Parathyroid adenoma (tissue), 2 donors: Measurements from ENCODE around the gene ABHD17B.
"Not testable (repeated sequence)": the region's sequence is repeated elsewhere in the genome, so short reads cannot be mapped to it uniquely, and the experiment has no call there.

Experiments
- H2AFZ ChIP-seq: fragments of 300-600 bp; sonication (generic); one replicate; pipeline ENCODE4 v1.7.0; 2017; ENCODE audit warnings: antibody characterized with exemption, mild to moderate bottlenecking
- H3K27ac ChIP-seq: fragments of 300-600 bp; sonication (generic); one replicate; pipeline ENCODE4 v1.7.0; 2017
- H3K27me3 ChIP-seq: fragments of 300-600 bp; sonication (generic); one replicate; pipeline ENCODE4 v1.7.0; 2017; ENCODE audit warnings: low read length; ENCODE audit not compliant: control insufficient read depth, insufficient read depth
- H3K36me3 ChIP-seq: fragments of 300-600 bp; sonication (generic); one replicate; pipeline ENCODE4 v1.7.0; 2017; ENCODE audit warnings: low read length; ENCODE audit not compliant: control insufficient read depth, insufficient read depth
- H3K4me1 ChIP-seq: fragments of 300-600 bp; sonication (generic); one replicate; pipeline ENCODE4 v1.7.0; 2017; ENCODE audit warnings: control low read depth
- H3K4me2 ChIP-seq: fragments of 300-600 bp; sonication (generic); one replicate; pipeline ENCODE4 v1.7.0; 2017; ENCODE audit warnings: low read length
- H3K4me3 ChIP-seq: fragments of 300-600 bp; sonication (generic); one replicate; pipeline ENCODE4 v1.7.0; 2017; ENCODE audit warnings: low read depth, low read length
- H3K79me2 ChIP-seq: fragments of 300-600 bp; sonication (generic); one replicate; pipeline ENCODE4 v1.7.0; 2017; ENCODE audit warnings: control low read depth
- H3K9ac ChIP-seq: fragments of 300-600 bp; sonication (generic); one replicate; pipeline ENCODE4 v1.7.0; 2017; ENCODE audit warnings: mild to moderate bottlenecking
- H3K9me3 ChIP-seq: fragments of 300-600 bp; sonication (generic); one replicate; pipeline ENCODE4 v1.7.0; 2017; ENCODE audit warnings: low read length; ENCODE audit not compliant: control insufficient read depth
- CTCF ChIP-seq: fragments of 300-600 bp; sonication (generic); IDR thresholded peaks from one replicate; pipeline ENCODE4 v1.7.0; 2017; ENCODE audit warnings: antibody characterized with exemption, mild to moderate bottlenecking
- donor health status: primary hyperparathyroidism.

The ABHD17B gene

GRCh38 chr9:71911061-71911907 is at the start of gene ABHD17B, which contains the start of gene C9orf85:
ABHD17B (minus strand) TSS chr9:71911193; CDS start chr9:71875080, 36,113 bp downstream.
C9orf85 (plus strand) TSS chr9:71911639; CDS start chr9:71911735, 96 bp downstream.
- no peak for TF ChIP-seq CTCF
- H3K27ac ChIP-seq = peak within 1 kb of the TSS; percentile 88

GRCh38 chr9:71955300-71955915 is 44.4 kb upstream of the ABHD17B start:
- Histone ChIP-seq H2AFZ (no peak overlapping the region), H3K27ac (no peak overlapping the region), H3K4me2 (no peak overlapping the region), H3K4me3 (no peak overlapping the region), H3K4me1 (no peaks in the 10 kb centered on the region), H3K79me2 (no peaks in the 10 kb centered on the region), H3K36me3 (no peaks in the 10 kb centered on the region), H3K9me3 (no peaks in the 10 kb centered on the region), H3K27me3 (no peaks in the 10 kb centered on the region), H3K9ac (no peak overlapping the region)
- TF ChIP-seq CTCF = no peak

More at GRCh38 chr9:71911061-71911907, at the start of gene ABHD17B, which contains the start of gene C9orf85:
- H3K79me2 ChIP-seq = peaks cover 19% of the 10 kb centered on the region
- no peaks in the 10 kb centered on the region for H3K27me3 ChIP-seq
- H3K4me2 ChIP-seq = peak within 1 kb of the TSS; percentile 93
- peak within 1 kb of the TSS; percentile 76 for H3K9ac ChIP-seq
- H3K9me3 ChIP-seq = no peaks in the 10 kb centered on the region
- H2AFZ ChIP-seq = peak within 1 kb of the TSS; percentile 86
- no peaks in the 10 kb centered on the region for H3K36me3 ChIP-seq
- peak within 1 kb of the TSS; percentile 89 for H3K4me3 ChIP-seq
- peaks cover 6% of the 10 kb centered on the region for H3K4me1 ChIP-seq

- not testable (repeated sequence) for H3K9ac ChIP-seq, H3K4me3 ChIP-seq, H3K27me3 ChIP-seq, H3K9me3 ChIP-seq, H3K4me2 ChIP-seq, H3K27ac ChIP-seq, H2AFZ ChIP-seq, H3K4me1 ChIP-seq, H3K36me3 ChIP-seq, H3K79me2 ChIP-seq
Measured at GRCh38 chr9:71954652-71955051, 43.7 kb upstream of the ABHD17B start.

GRCh38 chr9:71944754-71945375 is 33.9 kb upstream of the ABHD17B start:
- Histone ChIP-seq H3K9me3 (no peaks in the 10 kb centered on the region), H3K4me2 (no peak overlapping the region), H3K9ac (no peak overlapping the region), H3K36me3 (no peaks in the 10 kb centered on the region), H3K27ac (no peak overlapping the region), H3K4me3 (no peak overlapping the region), H3K4me1 (no peaks in the 10 kb centered on the region), H2AFZ (no peak overlapping the region), H3K27me3 (no peaks in the 10 kb centered on the region), H3K79me2 (no peaks in the 10 kb centered on the region)
- no peak for TF ChIP-seq CTCF

- no peak overlapping the region for H3K9ac ChIP-seq
- H3K4me2 ChIP-seq = no peak overlapping the region
- no peak overlapping the region for H3K27ac ChIP-seq
- no peaks in the 10 kb centered on the region for H3K79me2 ChIP-seq
- no peaks in the 10 kb centered on the region for H3K36me3 ChIP-seq
- H3K9me3 ChIP-seq = no peaks in the 10 kb centered on the region
- no peak overlapping the region for H2AFZ ChIP-seq
- no peaks in the 10 kb centered on the region for H3K4me1 ChIP-seq
- H3K4me3 ChIP-seq = no peak overlapping the region
- no peak for TF ChIP-seq CTCF
- no peaks in the 10 kb centered on the region for H3K27me3 ChIP-seq
Measured at GRCh38 chr9:71941998-71942567, 31.1 kb upstream of the ABHD17B start.
